Adrenal gland (tissue), 12 donors: ENCODE data around the gene SLC38A1. TPM values are rescaled to one million over a fixed set of nuclear protein-coding genes. Genes with fewer than 3 reads are reported as not detected.

Experiments
- DNase-seq, 7 donors: peaks; one replicate each; pipeline ENCODE4 v3.0.0-alpha.2; 2019 to 2020
- H3K27ac ChIP-seq, 5 donors: fragments of 200-600 bp; sonication (generic) in 4 of 5; 1 replicate in 3 of 5; 2 replicates in 2 of 5; pipeline versions ENCODE4 v1.5.1 to v1.8.0; 2016 to 2020; ENCODE audit warnings: mild to moderate bottlenecking in 1 of 5
- H3K27me3 ChIP-seq: fragments of 200-600 bp; 2 replicates; pipeline ENCODE4 v1.8.0; 2021
- H3K36me3 ChIP-seq, 2 donors: fragments of 200-600 bp; replicated peaks in 1 of 2; 1 replicate in 1 of 2; 2 replicates in 1 of 2; pipeline versions ENCODE4 v1.5.1 to v1.8.0; 2018 to 2022
- H3K4me1 ChIP-seq, 2 donors: fragments of 200-600 bp; replicated peaks in 1 of 2; 1 replicate in 1 of 2; 2 replicates in 1 of 2; pipeline versions ENCODE4 v1.5.1 to v1.8.0; 2018 to 2021
- H3K4me3 ChIP-seq, 4 donors: fragments of 200-600 bp; sonication (generic) in 3 of 4; one replicate each; pipeline ENCODE4 v1.5.1; 2016 to 2018
- H3K9me3 ChIP-seq, 3 donors: fragments of 200-600 bp; sonication (generic) in 1 of 3; replicated peaks in 1 of 3; 1 replicate in 2 of 3; 2 replicates in 1 of 3; pipeline versions ENCODE4 v1.5.1 to v1.8.0; 2016 to 2021
- CTCF ChIP-seq, 6 experiments: fragments of 450-650 bp in 4 of 6; fragments of 200-600 bp in 2 of 6; sonication (generic) in 1 of 6; IDR thresholded peaks; 1 replicate in 5 of 6; 2 replicates in 1 of 6; pipeline versions ENCODE4 v1.5.1 to v1.8.0; 2016 to 2021; ENCODE audit warnings: antibody characterized with exemption in 6 of 6, mild to moderate bottlenecking in 2 of 6, moderate library complexity in 1 of 6
- POLR2A ChIP-seq, 2 donors: fragments of 450-650 bp; IDR thresholded peaks; one replicate each; pipeline ENCODE4 v1.6.1; 2017; ENCODE audit warnings: antibody characterized with exemption in 2 of 2, mild to moderate bottlenecking in 2 of 2, moderate library complexity in 1 of 2
- WGBS, 4 donors: extraction: QIAGEN DNeasy Blood & Tissue Kit in 2 of 4; methylation state at CpG; one replicate each; pipeline versions ENCODE4 v1.1.5 to v1.1.7; 2013 to 2017; 5-methylcytosine and 5-hydroxymethylcytosine counted together
- intact Hi-C, 2 donors: fragments of 100-400 bp; cut with DNase I; formaldehyde crosslinking; loops; one replicate each; pipeline versions ENCODE4 v1.14.1 to v1.15.0; 2022 to 2023
- polyA plus RNA-seq, 3 donors: library from polyadenylated mRNA; stranded (reverse); fragments of 200-250 nt in 2 of 3; fragments of 350-450 nt in 1 of 3; fragmentation: Illumina TruSeq in 1 of 3; extraction: RNeasy Lipid Tissue Mini Kit (QIAGEN cat#74804) in 1 of 3; gene quantifications; one replicate each; pipeline ENCODE4 v1.2.3, GENCODE V29; 2013 to 2014
- total RNA-seq, 9 donors: library from RNA; depleted of rRNA in 4 of 9; stranded (reverse); fragments of >200 nt in 4 of 9; fragments of 120-200 nt in 1 of 9; fragmentation: NEBNext Ultra II Directional in 1 of 9; extraction: Animal tissue kit (Norgen Biotek cat#: 25700) in 1 of 9; gene quantifications; one replicate each; pipeline versions ENCODE4 v1.1.0 to v1.2.4, GENCODE V29; 2013 to 2023
- donor health status: healthy with polysubstance abuse.
- donor health status: Bipolar disorder and iron deficiency.
- donor health status: DM: yes; HTN: yes; CAD: no.
- donor health status: DM: no; HTN: no; CAD: no.
- donor health status: DM: no; HTN: no; CAD: no.
- donor health status: DM: yes; HTN: yes; CAD: no.

The SLC38A1 gene
- total and polyA plus RNA-seq, 12 donors = 2.4 to 14.8 (median 6.1) TPM

- Histone ChIP-seq H3K27ac (no peak overlapping the region), H3K4me1 (no peaks in the 10 kb centered on the region), H3K27me3 (no peaks in the 10 kb centered on the region), H3K36me3 (no peaks in the 10 kb centered on the region), H3K9me3 (no peaks in the 10 kb centered on the region), H3K4me3 (no peak overlapping the region)
- no peak for DNase-seq
- intact Hi-C loops = no loop called here
- WGBS, 4 donors = 87 to 93% (median 88%) methylated on average over 3 of the region's 3 CpGs
- TF ChIP-seq CTCF (IDR thresholded peaks at IDR 0.05) (no peak), POLR2A (IDR thresholded peaks at IDR 0.05) (no peak)
Measured at GRCh38 chr12:46185686-46186085, 83.2 kb downstream of the SLC38A1 start.

- no peak overlapping the region for H3K27ac ChIP-seq
- 78 to 90% (median 87%) methylated on average over 13 of the region's 13 CpGs for WGBS, 4 donors
- H3K9me3 ChIP-seq = no peaks in the 10 kb centered on the region
- no peaks in the 10 kb centered on the region for H3K27me3 ChIP-seq
- no peak overlapping the region for H3K4me3 ChIP-seq
- no peaks in the 10 kb centered on the region for H3K4me1 ChIP-seq
- TF ChIP-seq CTCF (IDR thresholded peaks at IDR 0.05) (no peak), POLR2A (IDR thresholded peaks at IDR 0.05) (no peak)
- no peaks in the 10 kb centered on the region for H3K36me3 ChIP-seq
- intact Hi-C loops = no loop called here
- no peak for DNase-seq
Measured at GRCh38 chr12:46184798-46185595, 83.8 kb downstream of the SLC38A1 start.

- Histone ChIP-seq H3K27me3 (no peaks in the 10 kb centered on the region), H3K4me1 (no peaks in the 10 kb centered on the region), H3K27ac (no peak overlapping the region), H3K9me3 (no peaks in the 10 kb centered on the region), H3K36me3 (no peaks in the 10 kb centered on the region), H3K4me3 (no peak overlapping the region)
- intact Hi-C loops = no loop called here
- TF ChIP-seq CTCF (IDR thresholded peaks at IDR 0.05) (no peak), POLR2A (IDR thresholded peaks at IDR 0.05) (no peak)
- DNase-seq = no peak
- 81 to 88% (median 81%) methylated on average over 2 of the region's 2 CpGs for WGBS, 4 donors
Measured at GRCh38 chr12:46183112-46183511, 85.7 kb downstream of the SLC38A1 start.

- Histone ChIP-seq H3K4me1 (no peaks in the 10 kb centered on the region), H3K4me3 (no peak overlapping the region), H3K36me3 (no peaks in the 10 kb centered on the region), H3K27ac (no peak overlapping the region), H3K9me3 (no peaks in the 10 kb centered on the region), H3K27me3 (no peaks in the 10 kb centered on the region)
- TF ChIP-seq CTCF (IDR thresholded peaks at IDR 0.05) (no peak), POLR2A (IDR thresholded peaks at IDR 0.05) (no peak)
- 86 to 100% (median 94%) methylated on average over 1 of the region's 1 CpG for WGBS, 4 donors
- intact Hi-C loops = loop anchor here in 1 of 2 donors (2.0 kb wide), 1 partner anchor 33 kb away; no protein-coding TSS in a partner anchor
- no peak for DNase-seq
Measured at GRCh38 chr12:46181465-46181864, 87.4 kb downstream of the SLC38A1 start.
